CD4-positive, alpha-beta T cell (primary cell): ENCODE results near the gene OR2D3. TPM values are rescaled to one million over a fixed set of nuclear protein-coding genes. Genes with fewer than 3 reads are reported as not detected.
A peak's percentile ranks its signal among the peaks of the same experiment; 100 is the strongest.

ENCODE experiments used
- ATAC-seq: fragments of 200-7000 bp; cut with Tn5 transposase; one replicate; pipeline ENCODE4 v1.10.0; 2022; ENCODE audit warnings: mild to moderate bottlenecking; ENCODE audit not compliant: poor library complexity
- CTCF ChIA-PET: fragments of 350-600 bp; sonication (Branson Sonifier 250); formaldehyde crosslinking; loops from one replicate; lab custom pipeline; 2021; ENCODE audit warnings: antibody characterized with exemption, inconsistent platforms; lab: Charles Lee
- POLR2A ChIA-PET: fragments of 350-600 bp; sonication (Branson Sonifier 250); formaldehyde crosslinking; loops from one replicate; lab custom pipeline; 2021; ENCODE audit warnings: antibody characterized with exemption, inconsistent platforms; lab: Charles Lee
- DNase-seq, 14 experiments: peaks; one replicate each; pipeline ENCODE4 v3.0.0-alpha.2; 2013 to 2020; ENCODE audit warnings: mixed read lengths in 2 of 14
- H3K27ac ChIP-seq, 2 donors: one replicate each; pipeline versions ENCODE4 v1.5.1 to v1.7.0; 2013; ENCODE audit warnings: low read length in 2 of 2, low read depth in 1 of 2, mild to moderate bottlenecking in 1 of 2
- H3K27me3 ChIP-seq, 2 experiments: 1 replicate in 1 of 2; 2 replicates in 1 of 2; pipeline versions ENCODE4 v1.6.1 to v1.7.0; 2013; ENCODE audit warnings: low read length in 2 of 2, control low read depth in 1 of 2, mild to moderate bottlenecking in 1 of 2, moderate library complexity in 1 of 2; ENCODE audit not compliant: insufficient read depth in 2 of 2, control insufficient read depth in 1 of 2
- H3K36me3 ChIP-seq: one replicate; pipeline ENCODE4 v1.6.1; 2013; ENCODE audit warnings: low read length, control low read depth; ENCODE audit not compliant: insufficient read depth
- H3K4me1 ChIP-seq: one replicate; pipeline ENCODE4 v1.6.1; 2013; ENCODE audit warnings: low read length, control low read depth; ENCODE audit not compliant: insufficient read depth
- H3K4me3 ChIP-seq: one replicate; pipeline ENCODE4 v1.5.1; 2013; ENCODE audit warnings: mild to moderate bottlenecking, low read length, moderate library complexity
- H3K9me3 ChIP-seq, 2 experiments: 1 replicate in 1 of 2; 2 replicates in 1 of 2; pipeline versions ENCODE4 v1.6.1 to v1.7.0; 2013; ENCODE audit warnings: low read length in 2 of 2, mild to moderate bottlenecking in 2 of 2, control low read depth in 1 of 2, moderate library complexity in 1 of 2; ENCODE audit not compliant: control insufficient read depth in 1 of 2, insufficient read depth in 1 of 2
- H3K27ac Mint-ChIP-seq: one replicate; pipeline ENCODE4 v1.8.0; 2020; ENCODE audit warnings: mixed read lengths
- H3K27me3 Mint-ChIP-seq: one replicate; pipeline ENCODE4 v1.8.0; 2021; ENCODE audit warnings: mixed read lengths
- H3K36me3 Mint-ChIP-seq: one replicate; pipeline ENCODE4 v1.8.0; 2021; ENCODE audit warnings: low read depth, mixed read lengths
- H3K4me1 Mint-ChIP-seq: one replicate; pipeline ENCODE4 v1.8.0; 2021; ENCODE audit warnings: low read depth, mixed read lengths
- H3K4me3 Mint-ChIP-seq: one replicate; pipeline ENCODE4 v1.8.0; 2020; ENCODE audit warnings: mild to moderate bottlenecking, mixed read lengths
- H3K9me3 Mint-ChIP-seq: one replicate; pipeline ENCODE4 v1.8.0; 2020; ENCODE audit warnings: mixed read lengths
- CTCF ChIP-seq: fragments of 200-600 bp; IDR thresholded peaks from one replicate; pipeline ENCODE4 v1.8.0; 2022; ENCODE audit warnings: antibody characterized with exemption, mild to moderate bottlenecking
- intact Hi-C, 2 experiments: fragments of 100-400 bp; cut with DNase I in 1 of 2; cut with micrococcal nuclease in 1 of 2; formaldehyde crosslinking; loops; one replicate each; pipeline versions ENCODE4 v1.15.1 to v1.9.0; 2023 to 2025; cut with DNase I, micrococcal nuclease
- total RNA-seq, 174 experiments: library from RNA in 2 of 174; stranded (reverse) in 2 of 174; gene quantifications; one replicate each; pipeline ENCODE4 v1.2.3 and lab custom pipeline; 2021 to 2026

The OR2D3 gene
- total RNA-seq, 2 experiments from 2014 or later = not detected

GRCh38 chr11:6919698-6920097 lies 1.1 kb upstream of the OR2D3 start:
- POLR2A ChIA-PET = no interaction called here
- Mint-ChIP-seq H3K9me3 (no peaks in the 10 kb centered on the region), H3K27ac (no peak overlapping the region), H3K4me1 (no peaks in the 10 kb centered on the region), H3K4me3 (no peak overlapping the region), H3K36me3 (no peaks in the 10 kb centered on the region), H3K27me3 (peaks cover 20% of the 10 kb centered on the region)
- DNase-seq (no peak), ATAC-seq (no peak)
- intact Hi-C loops = no loop called here
- TF ChIP-seq CTCF = no peak
- CTCF ChIA-PET = no interaction called here
- no peaks in the 10 kb centered on the region for H3K4me1 ChIP-seq
- H3K36me3 ChIP-seq = no peaks in the 10 kb centered on the region
- H3K27ac ChIP-seq = no peak overlapping the region
- no peak overlapping the region for H3K4me3 ChIP-seq
- H3K9me3 ChIP-seq = no peaks in the 10 kb centered on the region
- peaks cover 0 to 7% of the 10 kb centered on the region in 2 experiments for H3K27me3 ChIP-seq

DNA sequence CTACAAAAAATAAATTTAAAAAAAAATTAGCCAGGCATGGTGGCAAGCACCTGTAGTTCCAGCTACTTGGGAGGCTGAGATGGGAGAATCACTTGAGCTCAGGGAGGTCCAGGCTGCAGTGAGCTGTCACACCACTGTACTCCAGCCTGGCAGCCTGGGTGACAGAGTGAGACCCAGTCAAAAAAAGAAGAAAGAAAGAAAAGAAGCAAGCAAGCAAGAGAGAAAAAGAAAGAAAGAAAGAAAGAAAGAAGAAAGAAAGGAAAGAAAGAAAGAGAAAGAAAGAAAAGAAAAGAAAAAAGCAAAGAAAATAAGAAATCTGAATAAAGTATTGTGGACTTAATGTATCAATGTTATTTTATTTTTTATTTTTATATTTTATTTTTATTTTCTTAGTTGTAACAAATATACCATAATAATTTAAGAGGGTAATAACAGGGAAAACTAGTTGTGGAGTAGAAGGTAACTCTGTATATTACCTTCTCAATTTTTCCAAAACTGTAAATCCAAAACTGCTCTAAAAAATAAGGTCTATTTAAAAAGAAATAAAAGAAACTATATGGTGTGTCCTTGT lies 4.3 kb downstream of the OR2D3 start:
- no peaks in the 10 kb centered on the region for H3K36me3 Mint-ChIP-seq
- H3K9me3 Mint-ChIP-seq = no peaks in the 10 kb centered on the region
- H3K27ac Mint-ChIP-seq = no peak overlapping the region
- H3K4me3 Mint-ChIP-seq = peak overlapping the region; percentile 81
- Histone ChIP-seq H3K4me3 (no peak overlapping the region), H3K36me3 (no peaks in the 10 kb centered on the region), H3K27ac (no peak overlapping the region), H3K9me3 (peaks cover 0 to 7% of the 10 kb centered on the region in 2 experiments), H3K4me1 (peaks cover 7% of the 10 kb centered on the region), H3K27me3 (peaks cover 17 to 28% of the 10 kb centered on the region in 2 experiments)
- no peak for DNase-seq
- H3K4me1 Mint-ChIP-seq = peaks cover 26% of the 10 kb centered on the region
- ChIA-PET POLR2A (no interaction called here), CTCF (no interaction called here)
- intact Hi-C loops = no loop called here
- peaks cover 39% of the 10 kb centered on the region for H3K27me3 Mint-ChIP-seq
- no peak for ATAC-seq
- no peak for TF ChIP-seq CTCF

GRCh38 chr11:6925636-6926207 lies 4.9 kb downstream of the OR2D3 start:
- no peaks in the 10 kb centered on the region for H3K36me3 Mint-ChIP-seq
- no peak for TF ChIP-seq CTCF
- peaks cover 44% of the 10 kb centered on the region for H3K27me3 Mint-ChIP-seq
- peaks cover 17 to 28% of the 10 kb centered on the region in 2 experiments for H3K27me3 ChIP-seq
- no peaks in the 10 kb centered on the region for H3K36me3 ChIP-seq
- DNase-seq = no peak
- no peaks in the 10 kb centered on the region for H3K9me3 Mint-ChIP-seq
- peaks cover 7% of the 10 kb centered on the region for H3K4me1 ChIP-seq
- no peak for ATAC-seq
- no peak overlapping the region for H3K27ac ChIP-seq
- ChIA-PET CTCF (no interaction called here), POLR2A (no interaction called here)
- H3K4me1 Mint-ChIP-seq = peaks cover 26% of the 10 kb centered on the region
- H3K4me3 ChIP-seq = peak overlapping the region; percentile 50
- intact Hi-C loops = no loop called here
- H3K9me3 ChIP-seq = peaks cover 0 to 7% of the 10 kb centered on the region in 2 experiments
- peak overlapping the region; percentile 81 for H3K4me3 Mint-ChIP-seq
- peak overlapping the region; percentile 58 for H3K27ac Mint-ChIP-seq
